Mesodermal cell (in vitro differentiated cells): ENCODE measurements around the gene SSH3.
A peak's percentile ranks its signal among the peaks of the same experiment; 100 is the strongest.

Source experiments
- H3K27ac ChIP-seq: 2 replicates; pipeline ENCODE4 v1.7.0; 2013; ENCODE audit warnings: mild to moderate bottlenecking, low read depth, low read length, moderate library complexity; ENCODE audit not compliant: severe bottlenecking
- H3K36me3 ChIP-seq: 2 replicates; pipeline ENCODE4 v1.7.1; 2013; ENCODE audit warnings: mild to moderate bottlenecking, low read length, moderate library complexity; ENCODE audit not compliant: control insufficient read depth, insufficient read depth
- H3K4me1 ChIP-seq: one replicate; pipeline ENCODE4 v1.7.1; 2013; ENCODE audit warnings: mild to moderate bottlenecking, low read length; ENCODE audit not compliant: insufficient read depth, control insufficient read depth, poor library complexity, severe bottlenecking
- H3K4me3 ChIP-seq: 2 replicates; pipeline ENCODE4 v1.7.0; 2013; ENCODE audit warnings: low read length, control low read depth, mild to moderate bottlenecking; ENCODE audit not compliant: insufficient read depth, poor library complexity, severe bottlenecking; ENCODE audit errors: extremely low read depth
- H3K9me3 ChIP-seq: 2 replicates; pipeline ENCODE4 v1.7.1; 2013; ENCODE audit warnings: mild to moderate bottlenecking, low read length, moderate library complexity; ENCODE audit not compliant: control insufficient read depth
- WGBS, 2 experiments: methylation state at CpG; one replicate each; pipeline ENCODE4 v1.1.5; 2013; ENCODE audit warnings: missing lambda C conversion rate in 2 of 2; ENCODE audit not compliant: insufficient coverage in 2 of 2; 5-methylcytosine and 5-hydroxymethylcytosine counted together

SSH3 gene

GRCh38 chr11:67344264-67344663 is 40.9 kb downstream of the SSH3 start:
- WGBS, 2 experiments = 88% methylated on average over 4 of the region's 4 CpGs
- Histone ChIP-seq H3K4me1 (peaks cover 14% of the 10 kb centered on the region), H3K27ac (no peak overlapping the region), H3K4me3 (no peak overlapping the region), H3K36me3 (no peaks in the 10 kb centered on the region), H3K9me3 (peaks cover 7% of the 10 kb centered on the region)

- no peaks in the 10 kb centered on the region for H3K36me3 ChIP-seq
- 84 to 85% methylated on average over 5 of the region's 8 CpGs for WGBS, 2 experiments
- H3K4me1 ChIP-seq = peaks cover 16% of the 10 kb centered on the region
- H3K9me3 ChIP-seq = peaks cover 7% of the 10 kb centered on the region
- H3K27ac ChIP-seq = no peak overlapping the region
- H3K4me3 ChIP-seq = no peak overlapping the region
Measured at GRCh38 chr11:67345247-67345919, 42.1 kb downstream of the SSH3 start.

- no peaks in the 10 kb centered on the region for H3K36me3 ChIP-seq
- no peak overlapping the region for H3K27ac ChIP-seq
- H3K9me3 ChIP-seq = peaks cover 7% of the 10 kb centered on the region
- 68 to 82% methylated on average over 4 to 7 of the region's 7 CpGs for WGBS, 2 experiments
- H3K4me3 ChIP-seq = no peak overlapping the region
- H3K4me1 ChIP-seq = peaks cover 16% of the 10 kb centered on the region
Measured at GRCh38 chr11:67345920-67346819, 42.8 kb downstream of the SSH3 start.

DNA sequence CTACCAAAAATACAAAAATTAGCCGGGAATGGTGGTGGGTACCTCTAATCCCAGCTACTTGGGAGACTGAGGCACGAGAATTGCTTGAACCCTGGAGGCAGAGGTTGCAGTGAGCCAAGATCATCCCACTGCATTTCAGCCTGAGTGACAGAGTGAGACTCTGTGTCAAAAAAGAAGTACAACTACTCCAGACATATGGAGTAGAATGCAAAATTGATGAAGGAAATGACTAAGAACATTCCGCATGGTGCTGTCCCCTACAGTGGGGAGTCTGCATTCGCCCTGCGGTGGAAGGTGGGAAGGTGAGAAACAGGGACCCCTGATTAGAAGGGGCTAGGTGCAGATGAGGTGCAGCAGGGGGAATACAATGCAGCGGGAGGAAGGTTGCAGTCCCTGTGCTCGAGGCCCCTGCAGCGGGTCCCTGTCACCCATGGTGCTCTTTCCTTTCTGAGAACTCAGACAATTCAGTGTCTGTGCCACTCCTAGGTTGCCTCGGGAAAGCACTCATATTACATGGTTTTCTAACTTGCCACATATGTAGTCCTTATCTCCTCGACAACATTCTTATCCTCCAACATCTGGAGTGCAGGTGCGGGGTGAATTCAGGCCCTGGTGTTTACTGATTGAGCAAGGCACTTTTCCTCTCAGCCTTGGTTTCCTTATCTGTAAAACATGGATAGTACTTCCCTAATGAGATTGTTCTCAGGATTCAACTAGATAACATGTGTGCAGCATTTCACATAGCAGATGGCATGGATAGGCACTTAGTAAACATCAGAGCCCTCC is 44.8 kb downstream of the SSH3 start:
- no peaks in the 10 kb centered on the region for H3K36me3 ChIP-seq
- peaks cover 16% of the 10 kb centered on the region for H3K4me1 ChIP-seq
- H3K9me3 ChIP-seq = no peaks in the 10 kb centered on the region
- no peak overlapping the region for H3K27ac ChIP-seq
- no peak overlapping the region for H3K4me3 ChIP-seq
- 95 to 97% methylated on average over 5 to 10 of the region's 11 CpGs for WGBS, 2 experiments

- Histone ChIP-seq H3K9me3 (no peaks in the 10 kb centered on the region), H3K4me3 (no peak overlapping the region), H3K4me1 (peaks cover 17% of the 10 kb centered on the region), H3K36me3 (no peaks in the 10 kb centered on the region), H3K27ac (no peak overlapping the region)
- 78 to 96% methylated on average over 4 to 5 of the region's 5 CpGs for WGBS, 2 experiments
Measured at GRCh38 chr11:67349036-67349435, 45.7 kb downstream of the SSH3 start.

DNA sequence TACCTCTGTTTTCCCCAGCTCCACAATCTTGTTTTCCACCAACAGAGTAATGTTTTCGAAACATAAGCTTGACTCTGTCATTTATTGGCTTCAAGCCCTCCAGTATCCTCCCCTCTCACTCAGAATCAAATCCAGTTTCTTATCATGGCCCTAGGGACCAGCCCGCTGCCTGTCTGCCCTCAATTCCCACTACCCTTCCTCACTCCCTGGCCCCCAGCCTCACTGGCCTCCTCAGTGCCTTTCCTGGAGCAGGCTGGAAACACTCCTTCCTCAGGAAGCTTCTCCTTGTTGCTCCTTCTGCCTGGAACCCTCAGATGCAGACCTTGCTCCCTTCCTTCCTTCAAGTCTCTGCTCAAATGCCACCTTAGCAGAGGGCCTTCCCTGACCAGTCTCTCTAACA is 46.1 kb downstream of the SSH3 start:
- peaks cover 21% of the 10 kb centered on the region for H3K4me1 ChIP-seq
- no peaks in the 10 kb centered on the region for H3K9me3 ChIP-seq
- WGBS, 2 experiments = 95 to 100% methylated on average over 2 of the region's 2 CpGs
- no peak overlapping the region for H3K4me3 ChIP-seq
- H3K27ac ChIP-seq = no peak overlapping the region
- H3K36me3 ChIP-seq = no peaks in the 10 kb centered on the region

GRCh38 chr11:67349928-67350465 is 46.7 kb downstream of the SSH3 start:
- no peak overlapping the region for H3K27ac ChIP-seq
- no peak overlapping the region for H3K4me3 ChIP-seq
- 92% methylated on average over 2 of the region's 4 CpGs; no CpG with 5 or more reads in 1 of the 2 experiments for WGBS, 2 experiments
- H3K4me1 ChIP-seq = peaks cover 25% of the 10 kb centered on the region
- no peaks in the 10 kb centered on the region for H3K36me3 ChIP-seq
- no peaks in the 10 kb centered on the region for H3K9me3 ChIP-seq

GRCh38 chr11:67351275-67352005 is 48.1 kb downstream of the SSH3 start:
- no peak overlapping the region for H3K27ac ChIP-seq
- no peaks in the 10 kb centered on the region for H3K9me3 ChIP-seq
- no peaks in the 10 kb centered on the region for H3K36me3 ChIP-seq
- 37 to 52% methylated on average over 7 to 8 of the region's 11 CpGs for WGBS, 2 experiments
- no peak overlapping the region for H3K4me3 ChIP-seq
- H3K4me1 ChIP-seq = peaks cover 36% of the 10 kb centered on the region

GRCh38 chr11:67352546-67353316 is 49.4 kb downstream of the SSH3 start:
- 35 to 40% methylated on average over 14 to 21 of the region's 25 CpGs for WGBS, 2 experiments
- Histone ChIP-seq H3K36me3 (no peaks in the 10 kb centered on the region), H3K4me1 (peaks cover 46% of the 10 kb centered on the region), H3K4me3 (peak overlapping the region; percentile 60), H3K9me3 (no peaks in the 10 kb centered on the region), H3K27ac (peak overlapping the region; percentile 94)
